Measurements from ENCODE around the gene LAMA2.

Gene LAMA2

DNA sequence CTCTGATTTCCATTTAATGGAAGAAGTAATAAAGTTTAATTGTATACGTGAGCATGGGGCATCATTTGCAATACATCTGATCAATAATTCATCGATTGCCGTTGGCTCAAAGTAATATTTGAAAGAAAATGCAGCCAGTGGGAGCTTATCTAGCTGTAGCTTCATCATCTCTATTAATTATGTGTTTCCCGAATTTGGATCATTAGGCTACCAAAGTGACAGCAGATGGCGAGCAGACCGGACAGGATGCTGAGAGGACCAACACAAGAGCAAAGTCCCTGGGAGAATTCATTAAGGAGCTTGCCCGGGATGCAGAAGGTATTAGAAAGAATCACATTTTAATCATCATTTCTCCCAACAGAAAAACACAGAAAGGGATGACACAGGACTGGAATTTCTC lies 500.0 kb downstream of the LAMA2 start:
- Histone ChIP-seq H3K27ac (no peak overlapping the region), H3K4me3 (ENCODE audit: low read depth, low read length) (no peak overlapping the region), H3K27me3 (replicated peaks) (no peaks in the 10 kb centered on the region), H3K36me3 (replicated peaks) (no peaks in the 10 kb centered on the region)
- TF ChIP-seq, protein P1, sequence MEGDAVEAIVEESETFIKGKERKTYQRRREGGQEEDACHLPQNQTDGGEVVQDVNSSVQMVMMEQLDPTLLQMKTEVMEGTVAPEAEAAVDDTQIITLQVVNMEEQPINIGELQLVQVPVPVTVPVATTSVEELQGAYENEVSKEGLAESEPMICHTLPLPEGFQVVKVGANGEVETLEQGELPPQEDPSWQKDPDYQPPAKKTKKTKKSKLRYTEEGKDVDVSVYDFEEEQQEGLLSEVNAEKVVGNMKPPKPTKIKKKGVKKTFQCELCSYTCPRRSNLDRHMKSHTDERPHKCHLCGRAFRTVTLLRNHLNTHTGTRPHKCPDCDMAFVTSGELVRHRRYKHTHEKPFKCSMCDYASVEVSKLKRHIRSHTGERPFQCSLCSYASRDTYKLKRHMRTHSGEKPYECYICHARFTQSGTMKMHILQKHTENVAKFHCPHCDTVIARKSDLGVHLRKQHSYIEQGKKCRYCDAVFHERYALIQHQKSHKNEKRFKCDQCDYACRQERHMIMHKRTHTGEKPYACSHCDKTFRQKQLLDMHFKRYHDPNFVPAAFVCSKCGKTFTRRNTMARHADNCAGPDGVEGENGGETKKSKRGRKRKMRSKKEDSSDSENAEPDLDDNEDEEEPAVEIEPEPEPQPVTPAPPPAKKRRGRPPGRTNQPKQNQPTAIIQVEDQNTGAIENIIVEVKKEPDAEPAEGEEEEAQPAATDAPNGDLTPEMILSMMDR (IDR thresholded peaks at IDR 0.05; ENCODE audit: low read depth, low read length, missing control alignments): no peak
- no peak for DNase-seq
- in situ Hi-C loops (cut with HindIII; ENCODE audit: low pct_ligation_motif_present, low sequenced_read_pairs): no loop called here

DNA sequence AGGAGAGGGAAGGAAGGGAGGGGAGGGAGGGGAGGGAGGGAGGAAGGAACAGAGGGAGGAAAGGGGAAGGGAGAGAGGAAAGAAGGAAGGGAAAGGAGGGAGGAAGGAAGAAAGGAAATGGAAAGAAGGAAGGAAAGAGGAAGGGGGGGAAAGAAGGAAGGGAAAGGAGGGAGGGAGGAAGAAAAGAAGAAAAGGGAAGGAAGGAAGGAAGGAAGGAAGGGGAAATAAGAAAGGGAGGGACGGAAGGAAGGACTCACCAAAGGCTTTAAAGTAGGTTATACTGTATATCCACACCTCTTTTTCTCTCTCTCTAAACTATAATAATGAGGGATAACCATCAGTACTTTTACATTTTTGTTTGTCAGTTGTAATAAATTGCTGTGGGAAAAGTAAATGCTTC lies 502.2 kb downstream of the LAMA2 start:
- no peak for DNase-seq
- H3K4me3 ChIP-seq (ENCODE audit: low read depth, low read length): no peak overlapping the region
- in situ Hi-C loops (cut with HindIII; ENCODE audit: low pct_ligation_motif_present, low sequenced_read_pairs): no loop called here
- no peaks in the 10 kb centered on the region for H3K36me3 ChIP-seq (replicated peaks)
- H3K27me3 ChIP-seq (replicated peaks): no peaks in the 10 kb centered on the region
- TF ChIP-seq, protein P1 (IDR thresholded peaks at IDR 0.05; ENCODE audit: low read depth, low read length, missing control alignments): no peak
- no peak overlapping the region for H3K27ac ChIP-seq

DNA sequence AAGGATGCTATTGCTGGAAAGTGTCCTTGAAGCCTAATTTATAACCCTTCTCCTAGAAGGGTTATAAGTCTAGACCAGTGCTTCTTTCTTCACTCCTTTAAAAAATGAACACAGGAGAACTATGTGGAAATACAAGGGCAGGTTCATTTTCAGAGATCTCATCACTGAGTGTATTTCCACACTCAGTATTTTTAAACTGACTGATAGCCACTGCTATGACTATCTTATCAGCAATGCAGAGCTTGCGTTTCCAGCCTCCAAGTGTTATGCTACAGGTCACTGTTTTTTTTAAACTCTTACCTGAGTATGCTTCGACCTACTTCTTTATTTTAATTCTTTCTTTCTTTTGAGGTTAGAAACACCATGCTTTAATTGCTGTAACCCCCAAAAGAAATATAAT lies 508.0 kb downstream of the LAMA2 start:
- in situ Hi-C loops (cut with HindIII; ENCODE audit: low pct_ligation_motif_present, low sequenced_read_pairs): no loop called here
- TF ChIP-seq, protein P1 (IDR thresholded peaks at IDR 0.05; ENCODE audit: low read depth, low read length, missing control alignments): no peak
- Histone ChIP-seq H3K36me3 (replicated peaks) (no peaks in the 10 kb centered on the region), H3K4me3 (ENCODE audit: low read depth, low read length) (no peak overlapping the region), H3K27ac (no peak overlapping the region), H3K27me3 (replicated peaks) (no peaks in the 10 kb centered on the region)
- no peak for DNase-seq

DNA sequence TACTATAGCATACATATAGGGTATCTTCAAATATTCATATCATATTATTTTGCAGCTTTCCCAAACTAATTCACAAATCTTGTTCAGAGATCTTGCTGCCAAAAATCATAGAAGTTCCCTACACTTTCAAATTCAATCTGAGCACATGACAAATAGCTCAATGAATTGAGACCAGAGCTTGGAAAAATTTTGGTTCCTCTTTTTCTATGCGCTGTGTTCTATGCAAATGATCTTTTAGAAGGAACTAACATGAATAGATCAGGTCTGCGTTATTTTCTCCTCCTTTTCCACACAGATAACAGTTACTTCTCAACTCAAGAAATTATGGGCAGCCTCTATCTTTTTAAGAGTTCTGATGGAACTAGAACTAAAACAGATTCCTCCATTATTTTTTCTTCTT lies 510.7 kb downstream of the LAMA2 start:
- no peak overlapping the region for H3K27ac ChIP-seq
- in situ Hi-C loops (cut with HindIII; ENCODE audit: low pct_ligation_motif_present, low sequenced_read_pairs): no loop called here
- TF ChIP-seq, protein P1 (IDR thresholded peaks at IDR 0.05; ENCODE audit: low read depth, low read length, missing control alignments): no peak
- H3K36me3 ChIP-seq (replicated peaks): no peaks in the 10 kb centered on the region
- H3K4me3 ChIP-seq (ENCODE audit: low read depth, low read length): no peak overlapping the region
- no peak for DNase-seq
- no peaks in the 10 kb centered on the region for H3K27me3 ChIP-seq (replicated peaks)

DNA sequence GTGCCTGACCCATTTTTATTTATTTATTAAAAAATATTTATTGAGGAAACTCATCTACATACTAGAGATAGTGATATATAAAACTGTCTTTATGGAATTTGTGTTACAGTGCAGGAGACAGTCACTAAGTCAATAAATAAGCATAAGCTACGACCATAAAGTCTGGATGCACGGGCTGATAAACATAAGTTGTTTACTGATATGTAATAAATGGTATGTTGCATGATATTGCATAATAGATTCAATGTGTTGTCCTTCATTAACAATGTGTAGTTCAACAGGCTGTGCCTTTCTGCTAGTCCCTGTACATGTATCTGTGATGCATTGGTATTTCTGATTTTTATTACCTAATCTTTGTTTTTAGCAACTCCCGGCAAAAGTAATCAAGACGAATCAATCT lies 515.8 kb downstream of the LAMA2 start:
- no peak for DNase-seq
- Histone ChIP-seq H3K27me3 (replicated peaks) (no peaks in the 10 kb centered on the region), H3K4me3 (ENCODE audit: low read depth, low read length) (no peak overlapping the region), H3K27ac (no peak overlapping the region), H3K36me3 (replicated peaks) (no peaks in the 10 kb centered on the region)
- in situ Hi-C loops (cut with HindIII; ENCODE audit: low pct_ligation_motif_present, low sequenced_read_pairs): no loop called here
- TF ChIP-seq, protein P1 (IDR thresholded peaks at IDR 0.05; ENCODE audit: low read depth, low read length, missing control alignments): no peak

DNA sequence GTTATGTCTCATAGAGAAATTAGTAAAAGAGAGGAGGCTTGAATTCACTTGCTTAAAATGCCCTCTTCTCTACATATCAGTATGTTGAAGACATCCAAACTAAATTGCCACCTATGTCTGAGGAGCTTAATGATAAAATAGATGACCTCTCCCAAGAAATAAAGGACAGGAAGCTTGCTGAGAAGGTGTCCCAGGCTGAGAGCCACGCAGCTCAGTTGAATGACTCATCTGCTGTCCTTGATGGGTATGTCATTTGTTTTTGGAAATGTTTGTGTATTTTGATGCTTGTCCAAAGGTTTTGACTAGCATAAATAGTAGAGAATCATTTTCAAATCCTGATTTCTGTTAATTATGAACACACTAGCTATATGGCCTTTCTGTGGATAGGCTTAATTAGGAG lies 519.3 kb downstream of the LAMA2 start:
- no peaks in the 10 kb centered on the region for H3K27me3 ChIP-seq (replicated peaks)
- H3K36me3 ChIP-seq (replicated peaks): no peaks in the 10 kb centered on the region
- TF ChIP-seq, protein P1 (IDR thresholded peaks at IDR 0.05; ENCODE audit: low read depth, low read length, missing control alignments): no peak
- in situ Hi-C loops (cut with HindIII; ENCODE audit: low pct_ligation_motif_present, low sequenced_read_pairs): no loop called here
- no peak overlapping the region for H3K27ac ChIP-seq
- H3K4me3 ChIP-seq (ENCODE audit: low read depth, low read length): no peak overlapping the region
- no peak for DNase-seq
